SK-N-SH treated with all-trans-retinoic acid at 6 μM for 48 hours (cell line): Measurements from ENCODE around the gene ASIC3.

Experiments used
- ESRRG ChIP-seq: fragments of 250-450 bp; sonication (Bioruptor Pico); IDR thresholded peaks from 2 replicates; pipeline ENCODE4 v1.6.1; 2021; ENCODE audit warnings: mild to moderate bottlenecking
- ISL1 ChIP-seq: fragments of 250-450 bp; sonication (Bioruptor Pico); IDR thresholded peaks from 2 replicates; pipeline ENCODE4 v2.1.2; 2022; ENCODE audit warnings: mild to moderate bottlenecking, moderate library complexity
- PPARA ChIP-seq: fragments of 250-450 bp; sonication (Bioruptor Pico); IDR thresholded peaks from 2 replicates; pipeline ENCODE4 v1.5.0; 2020; ENCODE audit warnings: mild to moderate bottlenecking, borderline replicate concordance
- RARB ChIP-seq: fragments of 250-450 bp; sonication (Bioruptor Pico); IDR thresholded peaks from 2 replicates; pipeline ENCODE4 v1.8.0; 2021; ENCODE audit warnings: mild to moderate bottlenecking, moderate library complexity
- TCF4 ChIP-seq: fragments of 250-450 bp; sonication (Bioruptor Pico); IDR thresholded peaks from 2 replicates; pipeline ENCODE4 v1.8.0; 2021; ENCODE audit warnings: mild to moderate bottlenecking, moderate library complexity, borderline replicate concordance
- ZFP3 ChIP-seq: fragments of 250-450 bp; sonication (Bioruptor Pico); IDR thresholded peaks from 2 replicates; pipeline ENCODE4 v1.5.0; 2020; ENCODE audit warnings: mild to moderate bottlenecking, moderate library complexity
- ZFP30 ChIP-seq: fragments of 450-650 bp; formaldehyde crosslinking; IDR thresholded peaks from 2 replicates; pipeline ENCODE4 v1.5.0; 2022; ENCODE audit warnings: mild to moderate bottlenecking, moderate library complexity
- TF ChIP-seq, protein P1 (sequence below): fragments of 250-450 bp; sonication (Bioruptor Pico); IDR thresholded peaks from 2 replicates; pipeline ENCODE4 v1.5.1; 2021; ENCODE audit warnings: mild to moderate bottlenecking, moderate library complexity
- TF ChIP-seq, protein P2 (sequence below): fragments of 250-450 bp; sonication (Bioruptor Pico); IDR thresholded peaks from 2 replicates; pipeline ENCODE4 v1.5.1; 2020; ENCODE audit warnings: low read depth, mild to moderate bottlenecking, moderate library complexity
- TF ChIP-seq, protein P3 (sequence below): fragments of 250-450 bp; sonication (Bioruptor Pico); IDR thresholded peaks from 2 replicates; pipeline ENCODE4 v1.8.0; 2020; ENCODE audit warnings: mild to moderate bottlenecking, moderate library complexity, borderline replicate concordance

DNA sequence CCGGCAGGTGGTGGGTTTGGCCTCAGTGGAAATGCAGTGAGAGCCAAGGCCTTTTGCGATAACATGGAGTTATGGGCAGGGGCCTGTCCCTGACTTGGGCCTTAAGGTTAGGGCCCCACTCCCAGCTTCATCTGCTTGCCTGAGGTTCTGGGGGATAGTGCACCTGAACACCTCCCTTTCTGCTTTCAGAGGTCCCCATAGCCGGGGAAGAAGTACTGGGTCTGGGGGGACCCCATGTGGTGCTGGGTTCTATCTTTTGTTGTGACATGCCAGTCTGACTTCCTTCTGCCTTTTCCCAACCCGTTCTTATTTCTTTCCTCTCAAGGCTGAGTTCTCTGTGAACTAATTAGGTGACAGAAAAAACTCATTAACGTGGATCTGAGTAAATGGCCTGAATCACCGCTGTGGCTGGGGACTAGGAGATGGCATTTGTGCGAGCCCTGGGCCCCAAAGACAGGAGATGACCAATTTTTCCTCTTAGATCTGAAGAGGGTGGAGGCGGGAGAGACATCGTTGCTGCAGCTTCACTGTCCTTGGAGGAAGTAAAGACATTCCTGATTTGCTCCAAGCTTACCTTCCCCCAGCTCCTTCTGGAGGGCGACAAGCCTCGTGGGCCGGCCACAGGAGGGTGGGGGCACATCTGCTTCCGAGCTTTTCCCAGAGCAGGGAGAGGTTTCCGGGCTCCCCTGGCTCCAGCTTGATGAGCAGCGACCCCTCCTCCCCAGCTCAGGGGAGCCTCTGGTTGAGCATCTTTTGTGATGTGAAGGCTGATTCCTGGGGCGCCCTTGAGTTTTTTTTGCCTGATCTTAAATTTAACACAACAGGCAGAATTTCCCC lies 39.9 kb downstream of the ASIC3 start:
- TF ChIP-seq ZFP30 (CRISPR knock-in tag) (no peak), TCF4 (CRISPR knock-in tag) (no peak), RARB (CRISPR knock-in tag) (no peak), ESRRG (CRISPR knock-in tag) (no peak), ISL1 (CRISPR knock-in tag) (no peak), ZFP3 (CRISPR knock-in tag) (no peak), PPARA (CRISPR knock-in tag) (no peak)
- TF ChIP-seq, protein P1, sequence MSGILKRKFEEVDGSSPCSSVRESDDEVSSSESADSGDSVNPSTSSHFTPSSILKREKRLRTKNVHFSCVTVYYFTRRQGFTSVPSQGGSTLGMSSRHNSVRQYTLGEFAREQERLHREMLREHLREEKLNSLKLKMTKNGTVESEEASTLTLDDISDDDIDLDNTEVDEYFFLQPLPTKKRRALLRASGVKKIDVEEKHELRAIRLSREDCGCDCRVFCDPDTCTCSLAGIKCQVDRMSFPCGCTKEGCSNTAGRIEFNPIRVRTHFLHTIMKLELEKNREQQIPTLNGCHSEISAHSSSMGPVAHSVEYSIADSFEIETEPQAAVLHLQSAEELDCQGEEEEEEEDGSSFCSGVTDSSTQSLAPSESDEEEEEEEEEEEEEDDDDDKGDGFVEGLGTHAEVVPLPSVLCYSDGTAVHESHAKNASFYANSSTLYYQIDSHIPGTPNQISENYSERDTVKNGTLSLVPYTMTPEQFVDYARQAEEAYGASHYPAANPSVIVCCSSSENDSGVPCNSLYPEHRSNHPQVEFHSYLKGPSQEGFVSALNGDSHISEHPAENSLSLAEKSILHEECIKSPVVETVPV (CRISPR knock-in tag), result no peak
- TF ChIP-seq, protein P2, sequence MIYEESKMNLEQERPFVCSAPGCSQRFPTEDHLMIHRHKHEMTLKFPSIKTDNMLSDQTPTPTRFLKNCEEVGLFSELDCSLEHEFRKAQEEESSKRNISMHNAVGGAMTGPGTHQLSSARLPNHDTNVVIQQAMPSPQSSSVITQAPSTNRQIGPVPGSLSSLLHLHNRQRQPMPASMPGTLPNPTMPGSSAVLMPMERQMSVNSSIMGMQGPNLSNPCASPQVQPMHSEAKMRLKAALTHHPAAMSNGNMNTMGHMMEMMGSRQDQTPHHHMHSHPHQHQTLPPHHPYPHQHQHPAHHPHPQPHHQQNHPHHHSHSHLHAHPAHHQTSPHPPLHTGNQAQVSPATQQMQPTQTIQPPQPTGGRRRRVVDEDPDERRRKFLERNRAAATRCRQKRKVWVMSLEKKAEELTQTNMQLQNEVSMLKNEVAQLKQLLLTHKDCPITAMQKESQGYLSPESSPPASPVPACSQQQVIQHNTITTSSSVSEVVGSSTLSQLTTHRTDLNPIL, result no peak
- TF ChIP-seq, protein P3, sequence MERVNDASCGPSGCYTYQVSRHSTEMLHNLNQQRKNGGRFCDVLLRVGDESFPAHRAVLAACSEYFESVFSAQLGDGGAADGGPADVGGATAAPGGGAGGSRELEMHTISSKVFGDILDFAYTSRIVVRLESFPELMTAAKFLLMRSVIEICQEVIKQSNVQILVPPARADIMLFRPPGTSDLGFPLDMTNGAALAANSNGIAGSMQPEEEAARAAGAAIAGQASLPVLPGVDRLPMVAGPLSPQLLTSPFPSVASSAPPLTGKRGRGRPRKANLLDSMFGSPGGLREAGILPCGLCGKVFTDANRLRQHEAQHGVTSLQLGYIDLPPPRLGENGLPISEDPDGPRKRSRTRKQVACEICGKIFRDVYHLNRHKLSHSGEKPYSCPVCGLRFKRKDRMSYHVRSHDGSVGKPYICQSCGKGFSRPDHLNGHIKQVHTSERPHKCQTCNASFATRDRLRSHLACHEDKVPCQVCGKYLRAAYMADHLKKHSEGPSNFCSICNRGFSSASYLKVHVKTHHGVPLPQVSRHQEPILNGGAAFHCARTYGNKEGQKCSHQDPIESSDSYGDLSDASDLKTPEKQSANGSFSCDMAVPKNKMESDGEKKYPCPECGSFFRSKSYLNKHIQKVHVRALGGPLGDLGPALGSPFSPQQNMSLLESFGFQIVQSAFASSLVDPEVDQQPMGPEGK (CRISPR knock-in tag), result no peak
